Endometrium (tissue), 2 donors: ENCODE measurements around the gene DHX36.

Experiments
- FAIRE-seq: peaks from 2 replicates; lab custom pipeline; 2012; peaks lifted over from hg19 to GRCh38; lab: Jason Lieb, UNC
- donor health status: control.
- donor health status: control.

Gene DHX36, protein sequence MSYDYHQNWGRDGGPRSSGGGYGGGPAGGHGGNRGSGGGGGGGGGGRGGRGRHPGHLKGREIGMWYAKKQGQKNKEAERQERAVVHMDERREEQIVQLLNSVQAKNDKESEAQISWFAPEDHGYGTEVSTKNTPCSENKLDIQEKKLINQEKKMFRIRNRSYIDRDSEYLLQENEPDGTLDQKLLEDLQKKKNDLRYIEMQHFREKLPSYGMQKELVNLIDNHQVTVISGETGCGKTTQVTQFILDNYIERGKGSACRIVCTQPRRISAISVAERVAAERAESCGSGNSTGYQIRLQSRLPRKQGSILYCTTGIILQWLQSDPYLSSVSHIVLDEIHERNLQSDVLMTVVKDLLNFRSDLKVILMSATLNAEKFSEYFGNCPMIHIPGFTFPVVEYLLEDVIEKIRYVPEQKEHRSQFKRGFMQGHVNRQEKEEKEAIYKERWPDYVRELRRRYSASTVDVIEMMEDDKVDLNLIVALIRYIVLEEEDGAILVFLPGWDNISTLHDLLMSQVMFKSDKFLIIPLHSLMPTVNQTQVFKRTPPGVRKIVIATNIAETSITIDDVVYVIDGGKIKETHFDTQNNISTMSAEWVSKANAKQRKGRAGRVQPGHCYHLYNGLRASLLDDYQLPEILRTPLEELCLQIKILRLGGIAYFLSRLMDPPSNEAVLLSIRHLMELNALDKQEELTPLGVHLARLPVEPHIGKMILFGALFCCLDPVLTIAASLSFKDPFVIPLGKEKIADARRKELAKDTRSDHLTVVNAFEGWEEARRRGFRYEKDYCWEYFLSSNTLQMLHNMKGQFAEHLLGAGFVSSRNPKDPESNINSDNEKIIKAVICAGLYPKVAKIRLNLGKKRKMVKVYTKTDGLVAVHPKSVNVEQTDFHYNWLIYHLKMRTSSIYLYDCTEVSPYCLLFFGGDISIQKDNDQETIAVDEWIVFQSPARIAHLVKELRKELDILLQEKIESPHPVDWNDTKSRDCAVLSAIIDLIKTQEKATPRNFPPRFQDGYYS

DNA sequence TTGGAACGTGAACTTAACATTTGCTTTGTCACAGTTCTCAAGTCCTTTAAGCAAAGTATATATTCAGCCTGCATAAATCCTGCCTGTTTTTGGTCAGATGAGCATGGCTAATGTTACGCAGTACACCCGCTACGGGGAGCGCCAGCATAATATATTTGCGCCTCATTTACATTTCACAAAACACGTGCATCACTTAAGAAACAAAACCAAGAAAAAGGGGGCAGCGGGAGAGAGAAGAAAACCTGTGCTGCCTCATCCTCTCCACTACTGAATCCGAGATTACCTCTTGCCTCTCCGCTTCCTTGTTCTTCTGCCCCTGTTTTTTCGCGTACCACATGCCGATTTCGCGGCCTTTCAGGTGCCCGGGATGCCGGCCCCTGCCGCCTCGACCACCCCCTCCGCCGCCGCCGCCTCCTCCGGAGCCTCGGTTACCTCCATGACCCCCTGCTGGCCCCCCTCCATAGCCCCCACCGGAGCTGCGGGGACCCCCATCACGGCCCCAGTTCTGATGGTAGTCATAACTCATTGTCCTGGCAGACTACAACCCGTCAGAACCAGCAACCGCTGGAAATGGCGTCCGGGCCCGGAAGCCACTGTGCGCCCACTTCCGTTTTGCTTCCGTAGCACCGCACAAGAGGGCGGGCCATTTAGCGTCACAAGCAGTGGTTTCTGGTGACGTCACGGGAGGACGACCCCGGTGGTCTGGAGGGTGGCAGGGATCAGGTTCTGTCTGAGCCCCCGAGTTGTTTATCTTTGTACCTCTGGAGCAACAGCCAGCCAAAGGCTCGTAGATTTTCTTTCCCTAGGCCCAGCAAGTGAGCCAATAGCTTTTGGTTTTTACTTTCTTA, at the start of gene DHX36:
Gene DHX36 (minus strand): TSS at position 597 of the 848 bp plus-strand sequence. CDS start 71 bp downstream, at position 526.
- FAIRE-seq, result no peak

DNA sequence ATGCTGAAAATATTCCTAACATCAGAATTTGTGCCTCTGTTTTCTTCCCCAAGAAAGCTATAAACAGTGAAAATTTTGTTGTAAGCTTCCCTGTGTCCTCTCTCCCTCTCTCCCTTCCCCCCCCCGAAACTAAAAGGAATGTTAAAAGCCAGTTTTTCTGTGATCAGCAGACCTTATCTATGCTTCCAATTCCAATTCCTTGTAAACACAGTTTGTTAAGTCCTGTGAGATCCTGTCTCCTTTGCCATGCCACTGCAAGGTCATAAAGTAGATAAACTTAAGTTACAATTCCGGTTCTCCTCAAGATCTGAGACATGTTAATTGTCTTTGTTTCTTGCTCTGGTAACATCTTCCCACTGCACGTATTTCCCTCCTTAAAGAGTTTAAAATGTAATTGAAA, 42.9 kb upstream of the DHX36 start:
- no peak for FAIRE-seq

DNA sequence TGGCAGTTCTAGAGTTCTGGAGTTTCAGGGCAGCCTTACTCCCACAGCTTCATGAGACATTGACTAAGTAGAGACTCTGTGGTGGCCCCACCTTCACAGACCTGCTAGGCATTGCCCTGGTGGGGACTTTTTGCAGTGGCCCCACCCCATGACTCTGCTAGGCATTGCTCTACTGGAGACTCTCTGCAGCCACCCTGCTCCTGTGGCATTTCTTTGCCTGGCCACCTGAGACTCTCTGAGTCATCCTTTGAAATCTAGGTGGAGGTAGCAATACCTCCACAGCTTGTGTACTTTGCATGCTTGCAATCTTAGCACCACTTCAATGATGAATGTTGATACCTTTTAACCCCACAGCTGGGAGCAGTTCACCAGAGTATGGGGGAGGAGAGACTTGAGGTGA, 40.6 kb upstream of the DHX36 start:
- no peak for FAIRE-seq

DNA sequence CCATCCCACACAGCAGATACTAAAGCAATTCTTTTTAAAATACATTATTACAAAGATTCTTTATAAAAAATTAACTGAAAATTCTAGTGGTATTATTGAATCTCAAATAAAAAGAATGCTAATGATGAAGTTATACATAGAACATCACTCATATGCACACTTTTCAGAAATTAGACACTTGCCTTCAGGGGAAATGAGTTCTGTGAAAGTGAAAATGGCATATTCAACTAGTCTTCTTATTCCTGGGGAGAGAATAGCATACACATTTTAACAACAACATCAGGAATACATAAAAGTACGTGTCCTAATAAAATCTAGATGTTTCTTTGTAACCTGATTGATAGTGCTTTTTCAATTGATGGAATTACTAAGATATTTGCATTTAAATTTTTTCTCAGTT, 36.8 kb upstream of the DHX36 start:
- no peak for FAIRE-seq

DNA sequence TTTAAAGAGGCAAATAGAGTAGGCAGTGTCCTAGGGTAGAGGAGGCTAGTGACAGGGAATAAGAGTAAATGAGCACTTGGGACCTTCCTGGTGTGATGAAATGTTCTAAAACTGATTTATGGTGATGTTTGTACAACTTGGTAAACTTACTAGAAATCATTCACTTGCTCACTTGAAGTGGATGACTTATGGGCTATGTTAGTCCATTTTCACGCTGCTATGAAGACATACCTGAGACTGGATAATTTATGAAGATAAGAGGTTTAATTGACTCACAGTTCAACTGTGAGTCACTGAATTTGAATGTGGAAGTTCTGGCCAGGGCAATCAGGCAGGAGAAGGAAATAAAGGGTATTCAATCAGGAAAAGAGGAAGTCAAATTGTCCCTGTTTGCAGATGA, 31.7 kb upstream of the DHX36 start:
- no peak for FAIRE-seq

DNA sequence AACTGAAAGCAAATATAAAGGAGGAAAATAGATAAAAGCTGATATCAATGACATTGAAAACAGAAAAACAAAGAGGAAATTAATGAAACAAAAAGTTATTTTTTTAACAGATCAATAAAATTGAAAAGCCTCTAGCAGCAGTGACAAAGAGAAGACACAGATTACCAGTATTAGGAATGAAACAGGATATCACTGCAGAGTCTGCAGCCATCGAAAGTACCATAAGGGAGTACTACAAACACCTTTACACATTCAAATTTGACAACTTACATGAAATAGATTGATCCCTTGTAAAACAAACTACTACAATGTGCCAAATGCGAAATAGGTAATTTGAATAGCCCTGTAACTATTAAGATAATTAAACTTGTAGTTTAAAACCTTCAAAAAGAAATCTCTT, 24.9 kb upstream of the DHX36 start:
- FAIRE-seq, result no peak

DNA sequence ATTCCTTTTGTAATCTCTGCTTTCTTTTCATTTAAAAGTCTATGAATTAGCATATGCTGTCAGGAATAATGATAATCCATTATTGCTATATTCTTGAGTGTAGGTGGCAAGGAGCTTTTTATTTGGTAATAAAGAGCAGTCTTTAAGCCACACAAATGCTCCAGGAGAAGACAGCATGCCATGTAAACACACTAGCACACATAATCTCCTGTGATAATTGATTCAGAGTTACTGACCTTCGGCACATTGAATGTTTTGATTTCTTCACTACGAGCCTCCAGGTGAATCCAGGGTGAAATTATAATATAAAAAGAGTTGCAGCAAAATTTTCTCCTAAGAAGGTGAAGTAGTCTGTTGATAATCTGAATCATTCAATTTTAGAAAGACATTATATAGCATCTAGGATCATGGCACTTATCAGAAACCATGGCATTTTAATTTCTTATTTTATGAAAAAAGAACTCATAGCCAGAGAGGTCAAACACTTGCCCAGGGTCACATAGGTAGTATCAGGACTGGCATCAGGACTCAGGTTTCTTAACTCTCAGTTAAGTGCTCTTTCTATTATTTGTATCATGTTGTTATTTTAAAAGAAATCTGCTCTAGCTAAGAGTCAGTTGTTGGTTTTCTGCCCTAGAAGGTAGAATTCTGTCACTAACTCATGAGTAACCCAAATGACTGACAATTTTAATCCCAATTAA, 21.3 kb upstream of the DHX36 start:
- no peak for FAIRE-seq

DNA sequence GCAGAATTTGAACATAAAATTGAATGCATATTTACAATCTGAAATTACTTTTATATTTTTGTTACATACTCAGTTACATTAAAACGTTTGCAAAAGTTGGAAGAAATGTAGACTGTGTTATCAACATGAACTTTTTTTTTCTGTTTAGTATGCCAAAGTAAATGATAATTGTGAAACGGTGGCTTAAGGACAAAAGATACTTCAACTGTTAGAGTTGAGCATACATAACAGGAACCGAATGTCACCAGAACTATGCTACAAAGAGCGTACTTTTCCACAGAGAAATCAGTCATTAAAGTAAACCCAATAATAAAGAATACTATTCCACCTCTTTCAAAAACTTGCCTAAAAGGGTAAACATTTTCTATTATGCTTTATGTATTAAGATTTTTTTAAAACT, 14.3 kb upstream of the DHX36 start:
- no peak for FAIRE-seq

DNA sequence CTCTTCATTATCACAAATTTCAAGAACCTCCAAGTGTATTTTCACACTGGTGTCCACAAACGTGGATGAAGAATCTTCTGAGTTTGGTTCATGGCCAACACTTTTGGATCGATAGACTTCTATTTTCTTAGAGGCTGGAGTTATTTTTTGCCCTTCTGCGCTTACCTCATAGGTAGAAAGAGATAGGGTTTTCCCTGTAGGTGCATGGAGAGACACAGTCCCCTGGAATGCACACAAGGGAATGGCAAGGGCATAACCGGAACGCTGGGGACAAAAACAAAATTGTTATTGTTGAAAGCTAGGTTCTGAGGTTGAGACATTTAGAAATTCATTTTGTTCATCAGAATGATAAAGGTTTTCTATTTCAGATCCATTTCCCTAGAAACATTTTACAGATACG, 13.7 kb upstream of the DHX36 start:
- no peak for FAIRE-seq

DNA sequence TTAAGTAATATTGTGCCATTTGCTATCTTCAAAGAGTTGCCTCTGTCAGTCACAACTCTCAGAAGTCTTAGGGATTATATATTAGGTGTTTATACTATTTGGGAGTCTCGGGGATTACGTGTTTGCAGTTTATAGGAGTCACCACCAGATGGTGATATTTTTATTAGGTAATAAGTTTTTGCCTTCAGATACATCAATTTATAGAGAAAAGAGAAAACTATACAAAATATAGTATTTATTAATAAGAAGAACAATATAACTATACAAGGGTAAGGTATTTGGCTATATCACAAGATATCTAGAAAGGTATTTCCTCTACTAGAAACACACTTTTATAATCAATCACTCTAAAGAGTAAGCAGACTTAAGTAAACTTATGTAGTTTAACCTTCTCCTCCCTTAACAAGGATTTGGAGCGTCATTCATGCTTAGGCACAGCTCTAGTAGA, 10.7 kb upstream of the DHX36 start:
- FAIRE-seq, result peak; percentile 82

DNA sequence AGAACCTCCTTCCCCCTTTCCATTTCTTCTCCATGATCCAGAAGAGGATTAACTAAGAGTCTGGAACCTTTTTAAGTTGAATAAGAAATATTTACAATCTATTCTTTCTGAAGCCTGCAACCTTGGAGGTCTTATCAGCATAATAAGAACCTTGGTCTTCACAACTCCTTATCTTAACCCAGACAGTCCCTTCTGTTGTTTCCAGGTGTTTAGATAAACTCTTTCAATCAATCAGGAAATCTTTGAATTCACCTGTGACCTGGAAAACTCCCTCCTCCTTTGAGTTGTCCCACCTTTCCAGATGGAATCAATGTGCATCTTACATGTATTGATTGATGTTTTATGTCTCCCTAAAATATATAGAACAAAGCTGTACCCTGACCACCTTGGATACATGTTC, 3.6 kb upstream of the DHX36 start:
- FAIRE-seq, result no peak

DNA sequence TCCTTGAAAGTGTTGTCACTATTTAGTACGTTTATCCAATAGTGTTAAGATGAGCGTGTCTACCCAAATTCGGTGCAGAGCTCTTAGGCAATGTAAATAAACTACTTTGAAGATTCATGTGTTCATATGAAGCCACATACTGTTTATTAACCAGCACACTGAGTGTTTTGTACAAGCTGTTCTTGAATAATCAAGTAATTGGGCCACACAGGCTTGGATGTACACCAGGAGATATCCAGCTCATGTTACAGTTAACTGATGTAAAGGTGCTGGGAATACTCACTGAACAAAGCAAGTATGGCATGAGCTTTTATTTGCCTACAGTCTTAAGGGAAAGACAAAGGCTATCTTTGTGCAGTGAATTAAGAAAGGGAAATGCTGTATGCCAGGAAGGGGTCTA, 632 bp upstream of the DHX36 start:
- FAIRE-seq, result no peak

DNA sequence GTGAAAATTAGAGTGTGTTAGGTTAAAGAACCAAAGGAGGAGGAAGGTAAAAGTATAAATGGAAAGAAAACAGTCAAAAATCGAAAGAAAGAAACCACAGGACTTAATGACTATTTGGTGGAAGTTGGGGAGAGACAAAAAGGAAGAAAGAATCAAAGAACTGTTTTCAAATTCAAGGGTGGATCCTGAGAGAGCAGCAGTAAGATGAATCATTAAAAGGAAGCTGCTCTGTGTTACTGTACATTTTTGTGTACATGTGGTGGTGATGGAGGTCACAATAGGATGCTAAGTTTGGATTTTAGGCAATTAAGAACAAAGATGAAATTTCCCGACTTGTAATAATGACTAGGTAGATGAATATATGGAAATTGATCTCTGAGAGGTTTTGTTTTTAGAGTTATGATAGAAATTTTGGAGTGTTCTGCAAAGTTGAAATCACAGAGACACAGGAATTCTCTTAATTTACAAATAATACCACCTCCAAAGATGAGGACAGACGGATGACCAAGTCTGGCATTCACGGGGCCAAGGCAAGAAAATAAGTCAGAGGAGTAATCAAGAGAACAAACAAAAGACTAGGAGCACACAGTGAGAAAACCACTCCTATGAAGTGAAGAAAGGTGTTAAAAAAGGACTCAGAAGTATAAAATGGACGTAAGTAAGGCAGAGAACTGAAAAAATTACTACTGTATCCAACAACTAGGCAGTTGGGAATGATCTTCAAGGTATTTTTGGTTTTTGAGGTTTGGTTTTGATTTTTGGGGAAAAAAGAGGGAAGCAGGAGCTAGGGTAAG, 7.1 kb downstream of the DHX36 start:
- no peak for FAIRE-seq

DNA sequence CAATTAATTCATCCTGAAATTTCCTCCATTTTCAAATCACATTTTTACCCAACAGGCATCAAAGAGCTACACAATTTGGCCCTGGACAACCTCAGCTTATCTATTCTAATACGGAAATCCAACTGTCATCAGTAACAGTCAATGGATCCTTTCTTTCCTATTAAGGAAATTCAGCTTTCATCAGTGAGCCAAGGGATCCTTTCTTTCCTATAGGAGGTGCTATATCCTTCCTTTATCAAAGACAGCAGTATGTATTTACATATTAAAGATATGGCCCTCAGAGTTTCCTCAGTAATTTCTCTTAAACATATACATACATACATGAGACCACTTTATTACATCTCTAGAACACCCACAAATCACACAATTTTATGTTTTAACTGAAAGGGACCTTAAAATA, 10.1 kb downstream of the DHX36 start:
- no peak for FAIRE-seq

DNA sequence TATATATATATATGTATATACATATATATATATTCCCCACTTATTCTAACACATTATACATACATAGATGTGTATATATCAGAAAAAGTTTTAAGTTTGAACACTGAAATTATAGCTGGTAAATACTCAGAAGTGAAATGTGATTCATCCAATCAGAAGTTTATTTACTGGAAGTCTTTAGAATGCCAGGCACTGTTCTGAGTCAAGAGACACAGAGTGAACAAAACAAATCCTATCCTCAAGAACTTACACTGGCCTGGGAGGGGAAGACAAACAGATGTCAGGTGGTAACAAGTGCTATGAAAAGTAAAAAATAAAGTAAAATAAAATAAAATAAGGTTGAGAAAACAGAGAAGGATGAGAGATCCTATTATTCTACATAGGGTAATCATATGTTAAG, 13.4 kb downstream of the DHX36 start:
- FAIRE-seq, result no peak

DNA sequence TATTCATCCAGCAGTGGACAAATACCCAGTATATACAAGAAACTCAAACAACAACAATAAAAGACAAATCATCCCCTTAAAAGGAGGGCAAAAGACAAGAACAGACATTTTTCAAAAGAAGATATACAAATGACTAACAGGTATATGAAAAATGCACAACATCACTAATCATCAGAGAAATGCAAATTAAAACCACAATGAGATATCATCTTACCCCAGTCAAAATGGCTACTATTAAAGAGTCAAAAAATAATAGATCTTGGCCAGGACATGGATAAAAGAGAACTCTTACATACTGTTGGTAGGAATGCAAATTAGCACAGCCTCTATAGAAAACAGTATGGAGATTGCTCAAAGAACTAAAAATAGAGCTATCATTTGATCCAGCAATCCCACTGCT, 16.9 kb downstream of the DHX36 start:
- no peak for FAIRE-seq

DNA sequence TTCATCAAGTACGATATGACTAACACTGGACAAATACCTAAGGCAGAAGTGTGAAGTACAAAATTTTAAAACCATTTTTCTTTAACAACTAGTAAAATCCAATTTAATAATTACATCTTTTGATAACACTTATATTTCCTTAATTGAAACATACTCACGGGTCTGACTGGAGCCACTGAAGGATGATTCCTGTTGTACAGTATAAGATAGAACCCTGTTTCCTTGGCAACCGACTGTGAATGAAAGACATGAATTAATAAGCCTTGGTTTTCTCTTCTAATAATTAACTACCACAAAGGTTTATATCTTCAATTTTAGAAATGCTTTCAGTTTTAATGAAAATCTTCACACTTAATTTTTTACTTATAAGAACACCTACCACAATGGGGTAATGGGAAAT, 19.4 kb downstream of the DHX36 start:
- FAIRE-seq, result no peak

DNA sequence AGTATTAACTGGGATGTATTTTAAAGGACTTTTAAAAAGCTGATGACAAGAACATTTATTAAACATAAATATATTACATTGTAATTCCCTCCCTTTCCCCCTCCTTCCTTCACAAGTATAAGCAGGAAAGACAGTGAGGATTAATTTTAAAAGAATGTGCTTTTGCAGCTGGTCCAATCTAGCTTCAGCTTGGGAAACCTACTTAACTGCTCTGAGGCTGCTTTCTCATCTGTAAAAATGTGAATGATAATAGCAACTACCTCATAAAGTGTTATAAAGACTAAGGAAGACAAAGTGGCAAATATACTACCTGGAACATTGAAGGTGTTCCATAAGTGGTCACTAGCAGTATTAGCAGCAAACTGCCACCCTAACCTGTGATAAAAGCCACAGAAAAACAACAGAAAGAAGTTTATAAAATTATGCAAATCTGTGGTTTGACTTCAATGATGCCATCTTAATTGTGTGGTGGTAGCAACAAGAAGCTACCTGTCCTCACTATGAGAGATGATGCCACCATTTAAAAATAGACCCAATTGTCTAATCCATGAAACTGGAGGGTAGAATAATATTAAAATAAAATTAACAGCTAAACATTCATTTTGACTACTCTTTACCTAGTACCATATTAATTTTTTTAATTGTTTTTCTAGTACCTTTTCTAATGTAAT, 20.0 kb downstream of the DHX36 start:
- FAIRE-seq, result no peak

DNA sequence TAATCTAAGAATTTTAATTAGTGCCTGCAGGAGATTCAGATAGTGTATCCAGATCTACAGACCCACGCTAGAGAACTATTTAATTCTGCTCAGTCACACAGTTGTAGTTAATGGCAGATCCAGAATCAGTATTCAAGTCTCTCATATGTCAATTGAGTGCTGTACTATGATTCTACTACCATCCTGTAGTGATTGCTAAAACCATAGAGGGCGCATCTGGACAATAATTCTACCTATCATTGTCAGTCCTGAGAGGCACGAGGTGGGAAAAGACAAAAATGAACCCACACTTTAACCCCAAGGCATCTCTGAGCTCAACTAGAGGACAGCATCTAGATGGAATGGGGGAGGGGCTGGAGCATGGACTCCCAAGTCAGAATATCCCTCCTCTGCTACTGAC, 22.7 kb downstream of the DHX36 start:
- no peak for FAIRE-seq

DNA sequence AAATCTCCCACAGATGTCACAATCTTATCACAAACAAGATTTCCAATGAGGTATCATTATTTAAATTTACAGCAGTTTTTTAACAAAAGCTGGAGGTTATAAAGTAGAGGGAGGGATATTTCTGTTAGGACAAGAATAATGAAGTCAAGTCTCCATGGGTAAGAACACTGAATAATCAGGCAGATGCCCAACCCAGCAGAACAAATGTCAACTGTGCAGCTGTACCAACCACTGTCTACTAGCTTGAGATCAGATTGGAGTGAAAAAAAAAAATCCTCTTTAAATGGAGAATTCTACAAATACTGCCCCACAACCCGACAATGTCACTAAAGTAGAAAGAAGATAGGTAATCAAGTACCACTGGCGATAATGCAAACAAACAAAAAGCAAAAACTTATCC, 30.3 kb downstream of the DHX36 start:
- no peak for FAIRE-seq
